Measurements from ENCODE around the gene RTP5.
"Not testable (repeated sequence)": the region's sequence is repeated elsewhere in the genome, so short reads cannot be mapped to it uniquely, and the experiment has no call there.

RTP5 gene

GRCh38 chr2:241821460-241822263 lies 47.9 kb upstream of the RTP5 start:
- H3K4me3 ChIP-seq (ENCODE audit: low read length, poor library complexity, severe bottlenecking) = no peak overlapping the region
- no peak overlapping the region for H3K9ac ChIP-seq (ENCODE audit: low read depth, low read length, poor library complexity, severe bottlenecking)
- H2AFZ ChIP-seq (ENCODE audit: low read length) = no peak overlapping the region
- H3F3A ChIP-seq (ENCODE audit: low read depth) = no peaks in the 10 kb centered on the region; the same call in 1 of the 2 replicates
- H3K27me3 ChIP-seq (ENCODE audit: insufficient read depth, low read length, poor library complexity, severe bottlenecking) = no peaks in the 10 kb centered on the region
- no peaks in the 10 kb centered on the region for H3K79me2 ChIP-seq (ENCODE audit: insufficient read depth, low read length)
- H4K20me1 ChIP-seq (ENCODE audit: insufficient read depth, low read length, poor library complexity, severe bottlenecking) = no peaks in the 10 kb centered on the region
- H3K36me3 ChIP-seq (ENCODE audit: insufficient read depth, low read length) = no peaks in the 10 kb centered on the region
- no peak overlapping the region for H3K4me2 ChIP-seq (ENCODE audit: low read depth, low read length, poor library complexity, severe bottlenecking)
- H3K4me1 ChIP-seq (ENCODE audit: insufficient read depth, low read length, poor library complexity, severe bottlenecking) = no peaks in the 10 kb centered on the region
- H3K9me3 ChIP-seq (ENCODE audit: insufficient read depth, low read depth, low read length) = peaks cover under 1% of the 10 kb centered on the region; the same call in 1 of the 2 replicates
- no peak for TF ChIP-seq EZH2phosphoT487 (IDR thresholded peaks at IDR 0.05; ENCODE audit: borderline replicate concordance)
- TF ChIP-seq, protein P1, sequence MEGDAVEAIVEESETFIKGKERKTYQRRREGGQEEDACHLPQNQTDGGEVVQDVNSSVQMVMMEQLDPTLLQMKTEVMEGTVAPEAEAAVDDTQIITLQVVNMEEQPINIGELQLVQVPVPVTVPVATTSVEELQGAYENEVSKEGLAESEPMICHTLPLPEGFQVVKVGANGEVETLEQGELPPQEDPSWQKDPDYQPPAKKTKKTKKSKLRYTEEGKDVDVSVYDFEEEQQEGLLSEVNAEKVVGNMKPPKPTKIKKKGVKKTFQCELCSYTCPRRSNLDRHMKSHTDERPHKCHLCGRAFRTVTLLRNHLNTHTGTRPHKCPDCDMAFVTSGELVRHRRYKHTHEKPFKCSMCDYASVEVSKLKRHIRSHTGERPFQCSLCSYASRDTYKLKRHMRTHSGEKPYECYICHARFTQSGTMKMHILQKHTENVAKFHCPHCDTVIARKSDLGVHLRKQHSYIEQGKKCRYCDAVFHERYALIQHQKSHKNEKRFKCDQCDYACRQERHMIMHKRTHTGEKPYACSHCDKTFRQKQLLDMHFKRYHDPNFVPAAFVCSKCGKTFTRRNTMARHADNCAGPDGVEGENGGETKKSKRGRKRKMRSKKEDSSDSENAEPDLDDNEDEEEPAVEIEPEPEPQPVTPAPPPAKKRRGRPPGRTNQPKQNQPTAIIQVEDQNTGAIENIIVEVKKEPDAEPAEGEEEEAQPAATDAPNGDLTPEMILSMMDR (conservative IDR thresholded peaks at IDR 0.05; ENCODE audit: low read length) = no peak
- no peaks in the 10 kb centered on the region for H3K9me2 ChIP-seq (replicated peaks; ENCODE audit: low read depth, low read length)

GRCh38 chr2:241822264-241822623 lies 47.3 kb upstream of the RTP5 start:
- no peak overlapping the region for H3K9ac ChIP-seq (ENCODE audit: low read depth, low read length, poor library complexity, severe bottlenecking)
- no peaks in the 10 kb centered on the region for H3K36me3 ChIP-seq (ENCODE audit: insufficient read depth, low read length)
- H3K79me2 ChIP-seq (ENCODE audit: insufficient read depth, low read length) = no peaks in the 10 kb centered on the region
- no peaks in the 10 kb centered on the region for H3K9me2 ChIP-seq (replicated peaks; ENCODE audit: low read depth, low read length)
- H4K20me1 ChIP-seq (ENCODE audit: insufficient read depth, low read length, poor library complexity, severe bottlenecking) = no peaks in the 10 kb centered on the region
- no peak overlapping the region for H2AFZ ChIP-seq (ENCODE audit: low read length)
- no peaks in the 10 kb centered on the region for H3K27me3 ChIP-seq (ENCODE audit: insufficient read depth, low read length, poor library complexity, severe bottlenecking)
- H3K4me3 ChIP-seq (ENCODE audit: low read length, poor library complexity, severe bottlenecking) = no peak overlapping the region
- TF ChIP-seq, protein P1 (conservative IDR thresholded peaks at IDR 0.05; ENCODE audit: low read length) = no peak
- no peak for TF ChIP-seq EZH2phosphoT487 (IDR thresholded peaks at IDR 0.05; ENCODE audit: borderline replicate concordance)
- H3K9me3 ChIP-seq (ENCODE audit: insufficient read depth, low read depth, low read length) = peaks cover 7% of the 10 kb centered on the region; the same call in 1 of the 2 replicates
- H3F3A ChIP-seq (ENCODE audit: low read depth) = no peaks in the 10 kb centered on the region; the same call in 1 of the 2 replicates
- H3K4me2 ChIP-seq (ENCODE audit: low read depth, low read length, poor library complexity, severe bottlenecking) = no peak overlapping the region
- no peaks in the 10 kb centered on the region for H3K4me1 ChIP-seq (ENCODE audit: insufficient read depth, low read length, poor library complexity, severe bottlenecking)

DNA sequence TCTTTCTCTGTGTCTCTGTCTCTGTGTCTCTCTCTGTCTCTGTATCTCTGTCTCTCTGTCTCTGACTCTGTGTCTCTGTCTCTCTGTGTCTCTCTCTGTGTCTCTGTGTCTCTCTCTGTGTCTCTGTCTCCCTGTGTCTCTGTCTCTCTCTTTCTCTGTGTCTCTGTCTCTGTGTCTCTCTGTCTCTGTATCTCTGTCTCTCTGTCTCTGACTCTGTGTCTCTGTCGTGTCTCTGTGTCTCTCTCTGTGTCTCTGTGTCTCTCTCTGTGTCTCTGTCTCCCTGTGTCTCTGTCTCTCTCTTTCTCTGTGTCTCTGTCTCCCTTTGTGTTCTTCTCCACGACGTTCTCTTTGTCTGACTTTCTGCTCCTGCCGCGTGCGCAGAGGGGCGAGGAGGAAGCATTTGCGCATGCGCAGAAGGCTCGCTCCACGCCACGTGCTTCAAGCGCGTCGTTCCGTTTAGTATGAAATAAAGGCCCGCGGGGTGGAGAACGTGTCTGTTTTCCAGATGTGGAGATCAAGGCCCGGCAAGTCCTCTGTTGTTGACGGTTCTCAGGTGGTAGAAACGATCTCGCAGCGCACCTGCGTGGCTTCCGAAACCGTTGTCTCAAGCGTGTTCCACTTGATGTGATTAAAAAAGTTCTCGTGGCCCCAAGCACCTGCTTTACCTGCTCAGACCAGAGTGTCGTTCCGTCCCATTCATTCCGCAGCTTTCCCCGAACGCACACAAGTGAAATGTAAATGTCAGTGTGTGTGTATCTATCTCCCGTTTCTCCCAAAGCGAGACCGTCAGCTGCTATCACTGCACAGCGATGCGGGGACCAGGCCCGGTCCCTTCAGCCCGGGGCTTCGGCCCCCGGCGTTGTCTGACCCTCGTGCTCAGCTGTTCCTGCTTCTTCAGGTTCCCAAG lies 45.7 kb upstream of the RTP5 start:
- not testable (repeated sequence) for H3K9me2 ChIP-seq (replicated peaks; ENCODE audit: low read depth, low read length); H3K4me3 ChIP-seq (ENCODE audit: low read length, poor library complexity, severe bottlenecking); H2AFZ ChIP-seq (ENCODE audit: low read length); H3K27me3 ChIP-seq (ENCODE audit: insufficient read depth, low read length, poor library complexity, severe bottlenecking); H3K36me3 ChIP-seq (ENCODE audit: insufficient read depth, low read length); H3K9ac ChIP-seq (ENCODE audit: low read depth, low read length, poor library complexity, severe bottlenecking); H3K4me2 ChIP-seq (ENCODE audit: low read depth, low read length, poor library complexity, severe bottlenecking); H3K79me2 ChIP-seq (ENCODE audit: insufficient read depth, low read length); H4K20me1 ChIP-seq (ENCODE audit: insufficient read depth, low read length, poor library complexity, severe bottlenecking); H3F3A ChIP-seq (ENCODE audit: low read depth); H3K4me1 ChIP-seq (ENCODE audit: insufficient read depth, low read length, poor library complexity, severe bottlenecking)
- H3K9me3 ChIP-seq (ENCODE audit: insufficient read depth, low read depth, low read length) = peaks cover 12% of the 10 kb centered on the region; the same call in 1 of the 2 replicates

Data from Loucy (cell line).